SK-N-MC (cell line): Measurements from ENCODE around the gene ADTRP.

Experiments used
- EZH2 ChIP-seq: fragments of 200-600 bp; sonication (generic); IDR thresholded peaks from one replicate; pipeline ENCODE4 v1.6.1; 2017; ENCODE audit warnings: antibody characterized with exemption
- POLR2AphosphoS5 ChIP-seq: IDR thresholded peaks from 2 replicates; pipeline ENCODE4 v1.6.1; 2012; ENCODE audit warnings: mild to moderate bottlenecking, low read depth, low read length, borderline replicate concordance

- TF ChIP-seq POLR2AphosphoS5 (no peak), EZH2 (no peak)
Observed at GRCh38 chr6:11679099-11679498, 99.5 kb downstream of the ADTRP start.
